GM10847 (cell line): ENCODE results near the gene CALCOCO2.

Experiments
- POLR2A ChIP-seq: IDR thresholded peaks from 2 replicates; pipeline ENCODE4 v1.6.1; 2011; ENCODE audit not compliant: insufficient read length; ENCODE audit errors: extremely low read depth

Gene CALCOCO2

DNA sequence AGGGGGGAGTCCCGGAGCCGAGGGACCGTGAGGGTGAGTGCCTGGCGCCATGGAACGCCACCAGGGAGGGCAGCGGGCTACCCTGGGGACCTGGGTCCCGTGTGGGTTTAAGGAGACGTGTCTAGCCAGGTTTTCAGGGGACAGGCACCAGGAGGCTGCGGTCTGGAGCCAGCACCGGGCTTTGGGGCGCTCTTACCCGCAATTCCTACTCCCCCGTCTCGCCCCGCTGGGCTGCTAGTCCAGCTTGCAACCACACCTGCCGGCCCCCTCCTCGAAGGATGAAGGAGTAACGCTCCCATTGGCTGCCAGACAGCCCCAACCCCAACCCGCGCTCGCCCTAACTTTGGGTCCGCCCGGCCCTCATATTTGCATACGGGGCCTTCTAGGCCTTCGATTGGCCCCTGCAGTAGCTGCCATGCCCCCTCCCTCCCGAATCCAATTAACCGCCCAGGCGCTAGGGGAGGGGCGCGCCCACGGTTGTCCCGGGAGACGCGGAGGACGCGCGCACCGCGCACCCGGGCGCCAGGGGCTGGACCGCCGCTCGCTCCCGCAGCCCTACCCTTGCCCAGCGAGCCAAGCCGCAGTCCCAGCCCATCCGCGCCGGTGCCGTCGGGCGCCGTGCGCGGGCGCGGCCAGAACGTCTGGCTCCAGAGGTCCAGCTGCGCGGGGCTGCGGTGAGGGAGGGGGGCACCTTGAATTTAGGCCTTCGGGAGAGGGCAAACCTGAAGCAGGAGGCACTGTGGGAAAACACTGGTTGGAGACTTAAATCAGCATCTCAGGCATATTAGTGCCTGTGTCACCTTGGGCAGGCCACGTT, 13.9 kb upstream of the CALCOCO2 start, which contains the start of gene TTLL6:
TSS of gene TTLL6 (minus strand) at position 456 of the 817 bp plus-strand sequence. CDS start at position 299, 157 bp downstream.
- TF ChIP-seq POLR2A, result no peak

- TF ChIP-seq POLR2A, result no peak
Measured at GRCh38 chr17:48818361-48818841, 12.4 kb upstream of the CALCOCO2 start.

DNA sequence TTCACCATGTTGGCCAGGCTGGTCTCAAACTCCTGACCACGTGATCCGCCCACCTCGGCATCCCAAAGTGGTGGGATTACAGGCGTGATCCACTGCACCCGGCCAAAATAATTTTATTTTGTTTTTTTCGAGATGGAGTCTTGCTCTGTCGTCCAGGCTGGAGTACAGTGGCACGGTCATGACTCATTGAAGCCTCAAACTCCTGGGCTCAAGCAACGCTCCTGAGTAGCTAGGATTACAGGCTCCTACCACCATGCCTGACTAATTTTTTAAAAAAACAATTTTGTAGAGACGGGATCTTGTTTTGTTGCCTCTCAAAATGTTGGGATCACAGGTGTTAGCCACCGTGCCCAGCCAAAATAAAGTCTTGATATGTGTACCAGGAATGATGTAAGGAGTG, 11.4 kb upstream of the CALCOCO2 start:
- no peak for TF ChIP-seq POLR2A

DNA sequence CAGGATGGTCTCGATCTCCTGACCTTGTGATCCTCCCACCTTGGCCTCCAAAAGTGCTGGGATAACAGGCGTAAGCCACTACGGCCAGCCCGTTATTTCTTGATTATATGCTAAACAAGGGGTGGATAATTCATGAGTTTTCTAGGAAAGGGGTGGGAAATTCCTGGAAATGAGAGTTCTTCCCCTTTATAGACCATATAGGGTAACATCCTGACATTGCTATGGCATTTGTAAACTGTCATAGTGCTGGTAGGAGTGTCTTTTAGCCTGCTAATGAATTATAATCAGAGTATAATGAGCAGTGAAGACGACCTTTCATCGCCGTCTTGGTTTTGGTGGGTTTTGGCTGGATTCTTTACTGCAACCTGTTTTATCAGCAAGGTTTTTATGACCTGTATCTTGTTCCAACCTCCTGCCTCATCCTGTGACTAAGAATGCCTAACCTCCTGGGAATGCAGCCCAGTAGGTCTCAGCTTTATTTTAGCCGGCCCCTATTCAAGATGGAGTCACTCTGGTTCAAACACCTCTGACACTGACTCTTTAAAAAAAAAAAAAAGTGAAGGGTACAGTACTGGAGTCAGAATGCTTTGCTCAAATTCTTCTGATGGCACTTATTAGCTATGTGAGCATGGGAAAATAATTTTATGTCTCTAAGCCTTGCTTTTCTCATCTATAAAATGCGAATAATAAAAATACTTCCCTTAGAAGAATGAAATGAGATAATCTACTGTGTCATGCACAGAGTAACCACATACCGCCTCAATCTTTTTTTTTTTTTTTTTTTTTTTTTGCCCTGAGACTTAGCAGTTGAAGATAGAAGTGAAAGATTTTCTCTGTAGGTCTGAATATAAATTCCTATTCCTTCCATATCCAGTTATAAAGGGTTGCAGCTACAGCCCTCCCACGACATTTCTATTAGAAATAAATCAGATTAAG, 5.1 kb upstream of the CALCOCO2 start:
- TF ChIP-seq POLR2A, result no peak

DNA sequence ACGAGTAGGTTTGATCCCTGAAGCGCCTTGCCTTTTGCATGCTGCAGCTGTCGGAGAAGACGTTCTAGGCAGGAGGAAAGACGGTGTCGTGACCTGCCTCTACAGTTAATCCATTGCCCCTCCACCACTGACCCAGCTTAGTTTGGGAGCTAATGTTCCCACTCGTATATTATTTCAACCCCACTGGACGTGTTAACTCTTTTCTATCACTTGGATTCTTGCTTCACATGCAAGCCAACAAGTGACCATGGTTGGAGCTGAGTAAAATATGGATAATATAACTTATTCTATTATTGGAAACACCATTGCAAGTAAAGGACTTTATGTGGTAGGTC, 681 bp downstream of the CALCOCO2 start:
- no peak for TF ChIP-seq POLR2A

- no peak for TF ChIP-seq POLR2A
Measured at GRCh38 chr17:48834973-48835372, 4.1 kb downstream of the CALCOCO2 start.

DNA sequence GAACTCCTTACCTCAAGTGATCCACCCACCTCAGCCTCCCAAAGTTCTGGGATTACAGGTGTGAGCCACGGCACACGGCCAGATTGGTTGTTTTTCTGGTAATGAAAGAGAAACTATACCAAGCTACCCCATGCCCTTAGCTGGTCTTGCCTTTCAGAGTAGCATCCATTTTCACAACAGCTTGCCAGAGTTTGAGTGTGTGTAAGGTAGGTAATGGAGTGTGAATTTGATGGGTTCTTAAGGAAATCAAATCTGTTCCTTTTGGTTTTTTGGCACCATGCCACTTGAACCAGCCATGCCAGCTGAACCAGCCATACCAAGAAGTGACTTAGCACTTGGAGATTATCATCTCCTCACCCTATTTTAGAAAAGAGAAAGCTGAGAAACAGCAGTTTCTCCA, 5.1 kb downstream of the CALCOCO2 start:
- TF ChIP-seq POLR2A, result no peak

- no peak for TF ChIP-seq POLR2A
Measured at GRCh38 chr17:48840441-48840840, 9.6 kb downstream of the CALCOCO2 start.

GRCh38 chr17:48841395-48841831, 10.6 kb downstream of the CALCOCO2 start:
- TF ChIP-seq POLR2A, result no peak

DNA sequence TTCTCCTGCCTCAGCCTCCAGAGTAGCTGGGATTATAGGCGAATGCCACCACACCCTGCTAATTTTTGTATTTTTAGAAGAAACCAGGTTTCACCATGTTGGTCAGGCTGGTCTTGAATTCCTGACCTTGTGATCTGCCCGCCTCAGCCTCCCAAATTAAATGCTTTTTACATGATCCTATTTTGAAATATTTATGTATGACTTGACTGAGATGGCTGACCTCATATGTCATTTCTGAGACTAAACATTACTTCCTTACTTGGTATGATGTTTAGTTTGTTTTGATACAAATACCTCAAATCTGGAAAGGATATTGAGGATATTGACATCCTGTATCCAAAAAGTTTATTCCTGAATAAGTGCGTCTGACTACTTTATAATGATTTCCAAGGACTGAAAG, 11.9 kb downstream of the CALCOCO2 start:
- no peak for TF ChIP-seq POLR2A

DNA sequence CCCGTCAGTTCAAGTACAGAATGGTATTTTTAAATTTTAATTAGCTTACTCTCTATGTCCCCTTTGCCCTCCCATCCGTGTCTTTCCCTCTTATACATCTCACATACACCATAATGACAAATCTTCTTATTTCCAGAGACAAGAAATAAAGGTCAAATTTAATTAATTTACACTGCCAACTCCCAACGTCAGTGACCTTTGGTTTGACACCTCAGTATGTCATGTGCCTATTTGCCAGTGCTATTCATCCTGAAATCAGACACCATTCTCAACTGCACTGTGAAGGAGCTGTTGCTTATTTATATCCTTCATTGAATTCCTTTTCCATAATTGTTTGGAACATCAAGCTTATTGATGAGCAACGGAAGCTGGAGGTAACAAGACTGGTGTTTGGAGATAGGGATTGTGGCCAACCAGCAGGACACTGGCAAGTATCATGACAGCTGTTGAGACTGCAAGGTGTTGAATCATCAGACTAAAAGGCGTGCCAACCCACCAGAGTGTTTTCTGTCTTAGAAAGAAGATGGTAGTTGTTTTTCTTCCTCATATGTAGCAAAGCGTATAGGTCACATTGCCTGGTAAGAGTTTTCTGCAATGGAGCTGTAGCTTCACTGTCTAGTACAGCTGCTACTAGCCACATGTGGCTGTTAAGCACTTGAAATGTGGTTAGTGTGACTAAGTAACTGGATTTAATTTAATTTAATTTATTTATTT, 12.5 kb downstream of the CALCOCO2 start:
- no peak for TF ChIP-seq POLR2A

DNA sequence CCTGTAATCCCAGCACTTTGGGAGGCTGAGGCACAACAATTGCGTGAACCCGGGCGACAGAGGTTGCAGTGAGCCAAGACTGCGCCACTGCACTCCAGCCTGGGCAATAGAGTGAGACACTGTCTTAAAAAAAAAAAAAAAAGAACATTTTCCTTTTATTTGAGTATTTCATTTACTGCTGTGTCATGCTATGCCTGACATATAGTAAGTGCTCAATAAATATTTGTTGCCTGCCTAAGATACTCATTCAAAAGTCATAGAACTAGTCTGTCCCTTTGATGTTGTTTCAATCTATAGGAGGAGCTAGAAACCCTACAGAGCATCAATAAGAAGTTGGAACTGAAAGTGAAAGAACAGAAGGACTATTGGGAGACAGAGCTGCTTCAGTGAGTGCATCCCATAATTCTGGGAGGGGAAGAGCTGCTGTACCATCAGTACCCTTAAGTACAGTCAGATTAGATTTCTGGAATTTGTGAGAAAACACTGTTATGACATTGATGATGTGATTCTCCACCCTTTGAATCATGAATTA, 20.0 kb downstream of the CALCOCO2 start:
- no peak for TF ChIP-seq POLR2A

DNA sequence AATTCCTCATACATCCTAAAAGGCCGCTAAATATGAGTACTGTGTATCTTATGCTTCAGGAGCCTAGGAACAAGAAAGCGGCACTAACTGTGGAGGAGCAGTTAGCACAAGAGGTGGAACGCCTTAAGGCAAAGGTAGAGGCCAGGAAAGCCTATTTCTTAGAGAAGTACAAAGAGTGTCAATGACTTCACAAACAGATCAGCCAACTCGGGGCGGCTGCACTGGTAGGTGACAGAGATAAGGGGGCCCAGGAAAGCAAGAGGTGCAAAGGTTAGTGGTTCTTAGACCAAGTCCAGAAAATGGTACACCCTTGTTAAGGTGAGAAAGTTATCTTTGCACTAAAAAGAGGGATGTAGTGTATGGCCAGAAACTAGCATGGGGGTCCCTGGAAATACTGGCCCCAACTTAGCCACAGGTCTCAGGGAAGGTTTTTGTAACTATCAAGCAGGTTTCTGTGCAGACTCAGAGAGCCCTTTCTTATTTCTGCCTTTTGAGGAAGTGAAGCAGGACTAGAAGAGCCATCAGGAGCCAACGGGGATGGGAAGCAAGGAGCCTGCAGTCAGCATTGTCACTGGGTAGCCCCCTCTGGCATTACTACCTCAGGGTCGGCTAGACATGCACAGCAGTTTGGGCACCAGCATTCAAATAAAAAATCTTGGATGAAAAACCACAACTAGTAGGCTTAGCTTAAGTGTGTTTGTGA, 24.1 kb downstream of the CALCOCO2 start:
- TF ChIP-seq POLR2A, result no peak

- TF ChIP-seq POLR2A, result no peak
Measured at GRCh38 chr17:48856122-48856821, 25.4 kb downstream of the CALCOCO2 start.
